Neuronal stem cell (in vitro differentiated cells): ENCODE results near the gene CCSER2.

Experiments
- DNase-seq: peaks from one replicate; pipeline ENCODE4 v3.0.0-alpha.2; 2013; ENCODE audit warnings: low spot score
- H2AFZ ChIP-seq: one replicate; pipeline ENCODE4 v1.6.1; 2013; ENCODE audit warnings: mild to moderate bottlenecking, low read length, inconsistent platforms
- H2AK5ac ChIP-seq: 2 replicates; pipeline ENCODE4 v1.6.1; 2013; ENCODE audit warnings: low read depth, mild to moderate bottlenecking, inconsistent platforms, low read length, moderate library complexity, mixed read lengths
- H2BK120ac ChIP-seq: 2 replicates; pipeline ENCODE4 v1.6.1; 2013; ENCODE audit warnings: low read depth, mild to moderate bottlenecking, inconsistent platforms, low read length, moderate library complexity, mixed read lengths
- H2BK12ac ChIP-seq: one replicate; pipeline ENCODE4 v1.6.1; 2013; ENCODE audit warnings: low read length, inconsistent platforms
- H2BK15ac ChIP-seq: 2 replicates; pipeline ENCODE4 v1.6.1; 2013; ENCODE audit warnings: mild to moderate bottlenecking, low read length, inconsistent platforms, mixed read lengths
- H2BK5ac ChIP-seq: one replicate; pipeline ENCODE4 v1.6.1; 2013; ENCODE audit warnings: inconsistent platforms, mild to moderate bottlenecking, low read length, moderate library complexity
- H3K14ac ChIP-seq: one replicate; pipeline ENCODE4 v1.6.1; 2013; ENCODE audit warnings: low read length, inconsistent platforms
- H3K18ac ChIP-seq: 2 replicates; pipeline ENCODE4 v1.6.1; 2013; ENCODE audit warnings: low read length, inconsistent platforms
- H3K23ac ChIP-seq: 2 replicates; pipeline ENCODE4 v1.6.1; 2013; ENCODE audit warnings: low read depth, mild to moderate bottlenecking, mixed read lengths, low read length, inconsistent platforms; ENCODE audit not compliant: poor library complexity
- H3K27ac ChIP-seq: replicated peaks from 3 replicates; pipeline ENCODE4 v1.5.1; 2013; ENCODE audit warnings: low read length, inconsistent platforms
- H3K27me3 ChIP-seq, 3 experiments: 2 replicates each; pipeline ENCODE4 v1.6.1; 2013; ENCODE audit warnings: low read length in 3 of 3, mild to moderate bottlenecking in 2 of 3, inconsistent platforms in 1 of 3, low read depth in 1 of 3, mixed read lengths in 1 of 3, moderate library complexity in 1 of 3; ENCODE audit not compliant: control insufficient read depth in 3 of 3, insufficient read depth in 3 of 3
- H3K36me3 ChIP-seq, 2 donors: replicated peaks in 1 of 2; 2 replicates each; pipeline ENCODE4 v1.6.1; 2013; ENCODE audit warnings: low read length in 2 of 2; ENCODE audit not compliant: control insufficient read depth in 2 of 2, insufficient read depth in 2 of 2
- H3K4ac ChIP-seq: 2 replicates; pipeline ENCODE4 v1.6.1; 2013; ENCODE audit warnings: inconsistent platforms, mild to moderate bottlenecking, low read length, moderate library complexity
- H3K4me1 ChIP-seq, 2 donors: 1 replicate in 1 of 2; 2 replicates in 1 of 2; pipeline ENCODE4 v1.6.1; 2013; ENCODE audit warnings: low read length in 2 of 2, low read depth in 1 of 2; ENCODE audit not compliant: control insufficient read depth in 2 of 2, insufficient read depth in 1 of 2
- H3K4me2 ChIP-seq: one replicate; pipeline ENCODE4 v1.6.1; 2013; ENCODE audit warnings: mild to moderate bottlenecking, low read length, inconsistent platforms; ENCODE audit not compliant: insufficient read depth, poor library complexity, severe bottlenecking
- H3K4me3 ChIP-seq, 2 donors: 2 replicates each; pipeline ENCODE4 v1.5.1; 2013; ENCODE audit warnings: low read length in 2 of 2, mild to moderate bottlenecking in 2 of 2, inconsistent platforms in 1 of 2, moderate library complexity in 1 of 2
- H3K79me1 ChIP-seq: one replicate; pipeline ENCODE4 v1.6.1; 2013; ENCODE audit warnings: low read depth, mild to moderate bottlenecking, inconsistent platforms, low read length, moderate library complexity
- H3K9ac ChIP-seq: one replicate; pipeline ENCODE4 v1.6.1; 2013; ENCODE audit warnings: mild to moderate bottlenecking, low read depth, low read length, inconsistent platforms; ENCODE audit not compliant: poor library complexity
- H3K9me3 ChIP-seq, 2 donors: replicated peaks in 1 of 2; 2 replicates each; pipeline versions ENCODE3 to v1.6.1; 2013; ENCODE audit warnings: low read length in 2 of 2, mild to moderate bottlenecking in 2 of 2, inconsistent platforms in 1 of 2, low read depth in 1 of 2, mixed read lengths in 1 of 2, moderate library complexity in 1 of 2; ENCODE audit not compliant: control insufficient read depth in 2 of 2, insufficient read depth in 1 of 2
- H4K8ac ChIP-seq: one replicate; pipeline ENCODE4 v1.6.1; 2013; ENCODE audit warnings: low read depth, mild to moderate bottlenecking, inconsistent platforms, low read length, moderate library complexity
- H4K91ac ChIP-seq: one replicate; pipeline ENCODE4 v1.6.1; 2013; ENCODE audit warnings: low read length, low read depth, mild to moderate bottlenecking, inconsistent platforms; ENCODE audit not compliant: poor library complexity
- WGBS, 2 donors: extraction: QIAGEN DNeasy Blood & Tissue Kit; methylation state at CpG; one replicate each; pipeline ENCODE4 v1.1.7; 2013; ENCODE audit warnings: missing lambda C conversion rate in 2 of 2, mixed read lengths in 1 of 2; ENCODE audit not compliant: insufficient read length in 2 of 2, insufficient replicate concordance in 1 of 2; ENCODE audit errors: extremely low coverage in 2 of 2; 5-methylcytosine and 5-hydroxymethylcytosine counted together

CCSER2 gene

DNA sequence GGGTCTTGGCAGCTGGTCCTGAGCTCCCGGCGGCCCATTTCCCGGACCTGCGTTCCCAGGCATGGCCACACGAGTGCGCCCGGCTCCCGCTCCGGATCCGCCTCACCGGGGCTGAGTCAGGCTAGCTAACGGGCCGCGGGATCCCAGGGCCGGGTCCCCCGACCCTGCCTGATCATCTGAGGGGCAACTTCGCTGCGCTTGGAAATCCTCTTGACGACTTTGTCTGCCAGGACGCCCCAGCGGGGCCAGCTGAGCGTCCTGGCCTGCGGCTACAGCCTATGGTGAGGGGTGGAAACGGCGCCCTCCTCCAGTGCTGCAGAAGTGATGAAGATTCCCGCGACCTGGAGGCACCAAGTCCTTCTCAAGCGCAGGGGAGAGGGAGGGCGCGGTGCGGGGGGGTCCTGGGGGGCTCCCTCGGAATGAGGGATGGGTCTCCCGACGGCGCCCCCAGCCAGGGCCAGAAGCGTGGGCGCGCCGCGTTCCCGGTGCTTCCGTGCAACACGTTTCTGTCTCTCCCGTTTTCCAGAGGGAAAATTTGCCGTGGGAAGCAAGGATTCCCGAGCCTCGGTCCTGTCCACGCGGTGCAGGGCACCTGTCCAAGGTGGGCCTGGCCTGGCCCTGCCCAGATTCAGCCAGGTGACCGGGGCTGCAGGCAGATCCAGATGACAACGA lies 212.4 kb downstream of the CCSER2 start:
- H3K27me3 ChIP-seq: peaks cover 0 to 30% (median 0%) of the 10 kb centered on the region in 3 experiments
- no peak overlapping the region for H3K27ac ChIP-seq
- WGBS, 2 donors: no CpG with 5 or more reads among the region's 51 CpGs

GRCh38 chr10:84541289-84541637 lies 212.9 kb downstream of the CCSER2 start:
- H3K9me3 ChIP-seq: no peaks in the 10 kb centered on the region
- no peak overlapping the region for H4K8ac ChIP-seq
- H3K4me3 ChIP-seq: peak overlapping the region in 1 of 2 donors; percentile 17
- H3K4me1 ChIP-seq: peaks cover 2 to 7% of the 10 kb centered on the region in 2 donors
- no peak overlapping the region for H2AK5ac ChIP-seq
- no CpG with 5 or more reads among the region's 6 CpGs for WGBS, 2 donors
- H2BK120ac ChIP-seq: no peak overlapping the region
- no peak overlapping the region for H3K4ac ChIP-seq
- peak overlapping the region; percentile 17 for H3K9ac ChIP-seq
- no peak overlapping the region for H2BK12ac ChIP-seq
- H3K14ac ChIP-seq: no peak overlapping the region
- peak overlapping the region; percentile 94 for H2AFZ ChIP-seq
- no peak overlapping the region for H2BK15ac ChIP-seq
- H3K79me1 ChIP-seq: no peaks in the 10 kb centered on the region
- DNase-seq: no peak
- H2BK5ac ChIP-seq: no peak overlapping the region
- H4K91ac ChIP-seq: no peak overlapping the region
- H3K36me3 ChIP-seq: no peaks in the 10 kb centered on the region
- no peak overlapping the region for H3K27ac ChIP-seq
- no peak overlapping the region for H3K23ac ChIP-seq
- H3K4me2 ChIP-seq: peak overlapping the region; percentile 86
- H3K27me3 ChIP-seq: peaks cover 0 to 30% (median 0%) of the 10 kb centered on the region in 3 experiments
- peak overlapping the region; percentile 83 for H3K18ac ChIP-seq

More for the DNA sequence above, 212.4 kb downstream of the CCSER2 start:
- peak overlapping the region; percentile 79 for H3K9ac ChIP-seq
- no peak overlapping the region for H4K8ac ChIP-seq
- no peaks in the 10 kb centered on the region for H3K9me3 ChIP-seq
- peak overlapping the region; percentile 94 for H2AFZ ChIP-seq
- peak overlapping the region; percentile 34 for H3K23ac ChIP-seq
- H3K18ac ChIP-seq: peak overlapping the region; percentile 83
- no peak overlapping the region for H3K14ac ChIP-seq
- H3K36me3 ChIP-seq: no peaks in the 10 kb centered on the region
- peak overlapping the region; percentile 31 for H2BK15ac ChIP-seq
- H3K4ac ChIP-seq: no peak overlapping the region
- no peaks in the 10 kb centered on the region for H3K79me1 ChIP-seq
- H2BK12ac ChIP-seq: peak overlapping the region; percentile 63
- no peak overlapping the region for H2BK120ac ChIP-seq
- no peak overlapping the region for H4K91ac ChIP-seq
- H3K4me3 ChIP-seq: peak overlapping the region in 1 of 2 donors; percentile 71
- H3K4me2 ChIP-seq: peak overlapping the region; percentile 86
- peaks cover 2 to 7% of the 10 kb centered on the region in 2 donors for H3K4me1 ChIP-seq
- peak; percentile 67 for DNase-seq
- no peak overlapping the region for H2AK5ac ChIP-seq
- H2BK5ac ChIP-seq: no peak overlapping the region

- Histone ChIP-seq H3K23ac (no peak overlapping the region), H3K9me3 (no peaks in the 10 kb centered on the region), H4K91ac (no peak overlapping the region), H3K79me1 (no peaks in the 10 kb centered on the region), H3K4me2 (no peak overlapping the region), H2BK15ac (no peak overlapping the region), H3K4me1 (peaks cover 2 to 7% of the 10 kb centered on the region in 2 donors), H2AK5ac (peak overlapping the region; percentile 14), H2BK5ac (no peak overlapping the region), H3K27ac (no peak overlapping the region), H4K8ac (no peak overlapping the region), H2BK12ac (no peak overlapping the region), H2BK120ac (no peak overlapping the region), H3K14ac (no peak overlapping the region), H3K4me3 (no peak overlapping the region), H3K18ac (no peak overlapping the region), H2AFZ (peak overlapping the region; percentile 74), H3K36me3 (no peaks in the 10 kb centered on the region), H3K9ac (no peak overlapping the region), H3K4ac (no peak overlapping the region), H3K27me3 (peaks cover 0 to 30% (median 0%) of the 10 kb centered on the region in 3 experiments)
- no peak for DNase-seq
- no CpG with 5 or more reads among the region's 25 CpGs for WGBS, 2 donors
Measured at GRCh38 chr10:84542522-84543490, 214.4 kb downstream of the CCSER2 start.

DNA sequence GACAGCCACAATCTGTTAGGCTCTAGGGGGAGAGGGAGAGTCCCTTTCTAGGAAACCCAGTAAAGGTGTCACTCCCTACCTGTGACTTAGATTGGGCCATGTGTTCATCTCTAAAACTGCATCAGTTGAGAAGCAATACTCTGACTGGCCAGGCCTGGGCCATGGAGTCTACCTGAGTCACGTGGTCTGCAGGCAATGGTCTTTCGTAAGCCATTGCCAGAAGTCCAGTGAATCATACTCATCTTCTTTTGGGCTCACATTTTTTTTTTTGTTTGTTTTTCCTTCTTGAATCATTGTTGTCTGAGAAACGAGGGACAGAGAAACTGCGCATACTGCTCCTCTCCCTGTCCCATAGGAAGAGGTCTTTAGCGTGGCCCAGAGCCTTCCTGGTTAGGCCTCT lies 215.6 kb downstream of the CCSER2 start:
- Histone ChIP-seq H2BK5ac (no peak overlapping the region), H4K8ac (no peak overlapping the region), H4K91ac (no peak overlapping the region), H2BK15ac (no peak overlapping the region), H3K4ac (no peak overlapping the region), H3K79me1 (no peaks in the 10 kb centered on the region), H3K4me1 (peaks cover 2 to 7% of the 10 kb centered on the region in 2 donors), H3K4me3 (no peak overlapping the region), H3K9me3 (no peaks in the 10 kb centered on the region), H2BK120ac (no peak overlapping the region), H3K23ac (no peak overlapping the region), H2AK5ac (no peak overlapping the region), H3K14ac (no peak overlapping the region), H2BK12ac (no peak overlapping the region), H3K4me2 (no peak overlapping the region), H3K36me3 (no peaks in the 10 kb centered on the region), H3K27ac (no peak overlapping the region), H2AFZ (no peak overlapping the region), H3K27me3 (peaks cover 0 to 30% (median 0%) of the 10 kb centered on the region in 3 experiments), H3K18ac (no peak overlapping the region), H3K9ac (no peak overlapping the region)
- no peak for DNase-seq
- WGBS, 2 donors: no CpG with 5 or more reads among the region's 5 CpGs
